K562 (cell line): ENCODE results near the gene CYP4F12. TPM values are rescaled to one million over a fixed set of nuclear protein-coding genes. Genes with fewer than 3 reads are reported as not detected.

Experiments
- ATAC-seq: fragments of 200-7000 bp; cut with Tn5 transposase; 3 replicates; pipeline ENCODE4 v1.9.1; 2020; ENCODE audit warnings: moderate library complexity
- BruUV-seq: library from RNA; stranded (reverse); fragments of 400-500 nt; replicated peaks from 2 replicates; lab custom pipeline; 2021; lab: Mats Ljungman, UMichigan
- CTCF ChIA-PET: fragments of 300-600 bp; formaldehyde crosslinking; extraction: SDS; loops from one replicate; lab custom pipeline; 2021; ENCODE audit warnings: low intra/inter-chr PET ratio; lab: Yijun Ruan, JAX
- POLR2A ChIA-PET: fragments of 300-600, 350-650 bp; sonication (Branson Sonifier 250); formaldehyde crosslinking; extraction: SDS; loops from one replicate; lab custom pipeline; 2021; ENCODE audit warnings: antibody characterized with exemption, inconsistent platforms; lab: Yijun Ruan, JAX
- DNase-seq, 4 experiments: peaks; one replicate each; pipeline versions ENCODE4 v3.0.0 to v3.0.0-alpha.2; 2011 to 2018; ENCODE audit warnings: low spot score in 3 of 4, mixed read lengths in 3 of 4; ENCODE audit errors: extremely low read depth in 1 of 4
- FAIRE-seq: peaks from 2 replicates; lab custom pipeline; 2011; peaks lifted over from hg19 to GRCh38; lab: Jason Lieb, UNC
- H2AFZ ChIP-seq: 2 replicates; pipeline ENCODE4 v1.6.0; 2011; ENCODE audit warnings: low read depth, low read length, control low read depth, inconsistent platforms
- H3K27ac ChIP-seq: fragments of 200-600 bp; 3 replicates; pipeline ENCODE4 v1.8.0; 2011; ENCODE audit warnings: low read depth, mild to moderate bottlenecking, control low read depth, inconsistent platforms, low read length, moderate library complexity, mixed read lengths; ENCODE audit errors: extremely low read depth
- H3K27me3 ChIP-seq, 2 experiments: fragments of 300-600 bp in 1 of 2; 2 replicates in 1 of 2; 3 replicates in 1 of 2; pipeline versions ENCODE4 v1.6.0 to v1.8.0; 2011; ENCODE audit warnings: inconsistent platforms in 2 of 2, low read length in 2 of 2, mild to moderate bottlenecking in 1 of 2, mixed read lengths in 1 of 2, moderate library complexity in 1 of 2; ENCODE audit not compliant: control insufficient read depth in 2 of 2, insufficient read depth in 2 of 2
- H3K36me3 ChIP-seq: fragments of 300-600 bp; 3 replicates; pipeline ENCODE4 v1.8.0; 2011; ENCODE audit warnings: mild to moderate bottlenecking, low read length, inconsistent platforms; ENCODE audit not compliant: control insufficient read depth, insufficient read depth
- H3K4me1 ChIP-seq, 2 experiments: fragments of 200-600 bp in 1 of 2; replicated peaks in 1 of 2; 2 replicates in 1 of 2; 3 replicates in 1 of 2; pipeline versions ENCODE4 v1.5.1 to v1.8.0; 2011; ENCODE audit warnings: inconsistent platforms in 2 of 2, low read length in 2 of 2, mild to moderate bottlenecking in 1 of 2, mixed read lengths in 1 of 2, moderate library complexity in 1 of 2; ENCODE audit not compliant: control insufficient read depth in 2 of 2, insufficient read depth in 2 of 2
- H3K4me2 ChIP-seq: 2 replicates; pipeline ENCODE4 v1.6.1; 2011; ENCODE audit warnings: low read length, control low read depth, inconsistent platforms, mixed read lengths; ENCODE audit not compliant: insufficient read depth
- H3K4me3 ChIP-seq: fragments of 200-600 bp; sonication (generic), shearing (Covaris generic); 2 replicates; pipeline ENCODE4 v1.5.1; 2016; ENCODE audit warnings: control low read depth, inconsistent platforms
- H3K79me2 ChIP-seq: fragments of 200-600 bp; 3 replicates; pipeline ENCODE4 v1.8.0; 2011; ENCODE audit warnings: low read length, inconsistent platforms; ENCODE audit not compliant: control insufficient read depth, insufficient read depth
- H3K9ac ChIP-seq, 2 experiments: 2 replicates each; pipeline versions ENCODE4 v1.6.0 to v1.6.1; 2011; ENCODE audit warnings: low read depth in 2 of 2, low read length in 2 of 2, control low read depth in 1 of 2, inconsistent platforms in 1 of 2, mild to moderate bottlenecking in 1 of 2, mixed read lengths in 1 of 2; ENCODE audit not compliant: insufficient read depth in 1 of 2
- H3K9me1 ChIP-seq: one replicate; pipeline ENCODE4 v1.6.0; 2011; ENCODE audit warnings: inconsistent platforms, mild to moderate bottlenecking, low read length, moderate library complexity; ENCODE audit not compliant: control insufficient read depth, insufficient read depth
- H3K9me3 ChIP-seq: replicated peaks from 2 replicates; pipeline ENCODE4 v1.5.1; 2011; ENCODE audit warnings: low read depth, low read length, inconsistent platforms; ENCODE audit not compliant: control insufficient read depth, insufficient read depth
- H4K20me1 ChIP-seq: replicated peaks from 2 replicates; pipeline ENCODE4 v1.6.1; 2011; ENCODE audit warnings: low read length, inconsistent platforms, mixed read lengths; ENCODE audit not compliant: control insufficient read depth, insufficient read depth
- ASH1L ChIP-seq: fragments of 450-650 bp; IDR thresholded peaks from 2 replicates; pipeline ENCODE4 v1.6.1; 2018; ENCODE audit warnings: borderline replicate concordance, mild to moderate bottlenecking, low read depth; ENCODE audit not compliant: partially characterized antibody
- E2F3 ChIP-seq: fragments of 250-450 bp; sonication (Bioruptor Pico); IDR thresholded peaks from 2 replicates; pipeline ENCODE4 v1.4.0; 2020; ENCODE audit warnings: mild to moderate bottlenecking
- GTF3C2 ChIP-seq: IDR thresholded peaks from 3 replicates; pipeline ENCODE4 v1.6.1; 2011; ENCODE audit warnings: borderline replicate concordance, mild to moderate bottlenecking, moderate library complexity; ENCODE audit not compliant: insufficient read length; ENCODE audit errors: extremely low read depth
- HES1 ChIP-seq: fragments of 450-650 bp; IDR thresholded peaks from 2 replicates; pipeline ENCODE4 v1.6.1; 2016; ENCODE audit warnings: low read depth, mild to moderate bottlenecking, moderate library complexity
- NR3C1 ChIP-seq: sonication (generic); formaldehyde crosslinking; IDR thresholded peaks from 2 replicates; pipeline ENCODE4 v1.8.1; 2022; ENCODE audit warnings: missing genetic modification reagents
- NUFIP1 ChIP-seq: fragments of 450-650 bp; IDR thresholded peaks from 2 replicates; pipeline ENCODE4 v1.6.1; 2018; ENCODE audit not compliant: partially characterized antibody
- ZNF217 ChIP-seq: sonication (generic); formaldehyde crosslinking; IDR thresholded peaks from 2 replicates; pipeline ENCODE4 v1.8.0; 2022; ENCODE audit warnings: mild to moderate bottlenecking, missing genetic modification reagents
- WGBS: fragments of 100-300 bp; shearing (Covaris generic); methylation state at CpG from one replicate; pipeline ENCODE4 v1.1.6; 2016; ENCODE audit warnings: low coverage, mixed read lengths; ENCODE audit not compliant: insufficient coverage; ENCODE audit errors: missing lambda C conversion rate; 5-methylcytosine and 5-hydroxymethylcytosine counted together
- in situ Hi-C: fragments of 300-500 bp; cut with MboI; formaldehyde crosslinking; loops from 4 replicates; pipeline ENCODE4 v1.15.0; 2018; ENCODE audit warnings: inconsistent platforms, mixed read lengths
- intact Hi-C: fragments of 100-400 bp; cut with micrococcal nuclease; formaldehyde crosslinking; loops from 2 replicates; pipeline ENCODE4 v1.14.2; 2022
- polyA plus RNA-seq, 8 experiments: library from polyadenylated mRNA; depleted of rRNA in 4 of 8; stranded (reverse) in 5 of 8; unstranded in 3 of 8; fragments of >200 nt; fragmentation: Nextera tagmentation in 2 of 8; fragmentation: Illumina TruSeq in 1 of 8; extraction: Ambion mirVana in 2 of 8; extraction: Trizol in 1 of 8; gene quantifications; 2 replicates each; pipeline versions ENCODE4 v1.2.1 to v1.2.3, GENCODE V29; 2011 to 2014; ENCODE audit warnings: inconsistent platforms in 1 of 8, missing spikeins in 1 of 8
- total RNA-seq, 7 experiments: library from RNA; depleted of rRNA in 6 of 7; stranded (reverse); fragments of >200 nt in 6 of 7; fragmentation: Illumina TruSeq in 2 of 7; extraction: Trizol in 2 of 7; gene quantifications; 2 replicates each; pipeline versions ENCODE4 v1.2.1 to v1.2.3, GENCODE V29; 2011 to 2021; ENCODE audit warnings: low replicate concordance in 1 of 7

Gene CYP4F12
- total and polyA plus RNA-seq, 9 of the 15 experiments (the other 6 are each of a cell fraction or from before 2014, with no cell fraction given): not detected

DNA sequence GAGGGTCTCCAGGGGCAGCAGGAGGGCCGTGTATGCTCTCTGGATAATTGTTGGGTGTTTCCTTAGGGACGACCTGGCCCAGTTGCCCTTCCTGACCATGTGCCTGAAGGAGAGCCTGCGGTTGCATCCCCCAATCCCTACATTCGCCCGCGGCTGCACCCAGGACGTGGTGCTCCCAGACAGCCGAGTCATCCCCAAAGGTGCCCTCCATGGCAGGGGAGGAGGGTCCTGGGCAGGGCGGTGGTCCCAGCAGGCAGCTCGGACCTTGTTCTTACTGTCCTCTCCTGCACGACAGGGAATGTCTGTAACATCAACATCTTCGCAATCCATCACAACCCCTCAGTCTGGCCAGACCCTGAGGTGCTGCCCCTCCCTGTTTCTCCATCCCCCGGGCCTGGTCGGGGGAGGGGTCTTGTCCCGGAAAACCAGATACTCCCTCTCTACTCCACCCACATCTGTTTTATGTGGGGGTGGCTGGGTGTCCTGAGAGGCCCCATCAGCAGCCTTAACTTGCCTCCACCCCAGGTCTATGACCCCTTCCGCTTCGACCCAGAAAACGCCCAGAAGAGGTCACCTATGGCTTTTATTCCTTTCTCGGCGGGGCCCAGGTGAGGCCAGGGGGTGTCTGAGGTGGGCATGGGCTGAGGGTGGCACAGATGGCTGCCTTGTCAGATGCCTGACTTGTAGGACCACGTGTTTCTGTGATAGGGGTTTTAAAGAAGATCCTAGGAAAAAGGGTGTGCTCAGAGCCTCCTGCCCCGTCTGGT lies 44.5 kb upstream of the CYP4F12 start:
- Histone ChIP-seq H3K4me3 (no peak overlapping the region), H3K4me2 (no peak overlapping the region), H4K20me1 (no peaks in the 10 kb centered on the region), H3K27me3 (no peaks in the 10 kb centered on the region; a peak in 1 of 5 replicates), H3K9ac (no peak overlapping the region), H3K9me1 (no peaks in the 10 kb centered on the region), H3K27ac (no peak overlapping the region), H3K9me3 (no peaks in the 10 kb centered on the region), H3K36me3 (no peaks in the 10 kb centered on the region), H2AFZ (no peak overlapping the region), H3K4me1 (peaks cover 0 to 3% of the 10 kb centered on the region in 2 experiments; a peak in 1 of 5 replicates), H3K79me2 (no peaks in the 10 kb centered on the region)
- ATAC-seq (no peak), FAIRE-seq (no peak), DNase-seq (no peak)
- CTCF ChIA-PET: interaction anchor here (0.5 to 2.1 kb wide), 3 partner anchors 219 to 557 kb away, joined by 3 to 4 read pairs (median 4); partner anchors contain the start of gene FAM32A
- in situ Hi-C loops (loop anchor here (5.0 kb wide), 1 partner anchor 554 kb away; no protein-coding TSS in a partner anchor), intact Hi-C loops (loop anchor here (1.0 to 10.0 kb wide), 3 partner anchors 182 to 554 kb away; no protein-coding TSS in a partner anchor)
- 1% methylated on average over 22 of the region's 22 CpGs for WGBS
- TF ChIP-seq HES1 (no peak), NR3C1 (CRISPR knock-in tag) (no peak), ASH1L (no peak), ZNF217 (CRISPR knock-in tag) (no peak), NUFIP1 (no peak), GTF3C2 (no peak), E2F3 (CRISPR knock-in tag) (no peak)
- POLR2A ChIA-PET: no interaction called here
- BruUV-seq: no TSS peak
